ENCODE results near the gene INHA. TPM values are rescaled to one million over a fixed set of nuclear protein-coding genes. Genes with fewer than 3 reads are reported as not detected.
A peak's percentile ranks its signal among the peaks of the same experiment; 100 is the strongest.

The INHA gene
- total RNA-seq, 1 experiment from 2014 or later = 1.5 TPM

DNA sequence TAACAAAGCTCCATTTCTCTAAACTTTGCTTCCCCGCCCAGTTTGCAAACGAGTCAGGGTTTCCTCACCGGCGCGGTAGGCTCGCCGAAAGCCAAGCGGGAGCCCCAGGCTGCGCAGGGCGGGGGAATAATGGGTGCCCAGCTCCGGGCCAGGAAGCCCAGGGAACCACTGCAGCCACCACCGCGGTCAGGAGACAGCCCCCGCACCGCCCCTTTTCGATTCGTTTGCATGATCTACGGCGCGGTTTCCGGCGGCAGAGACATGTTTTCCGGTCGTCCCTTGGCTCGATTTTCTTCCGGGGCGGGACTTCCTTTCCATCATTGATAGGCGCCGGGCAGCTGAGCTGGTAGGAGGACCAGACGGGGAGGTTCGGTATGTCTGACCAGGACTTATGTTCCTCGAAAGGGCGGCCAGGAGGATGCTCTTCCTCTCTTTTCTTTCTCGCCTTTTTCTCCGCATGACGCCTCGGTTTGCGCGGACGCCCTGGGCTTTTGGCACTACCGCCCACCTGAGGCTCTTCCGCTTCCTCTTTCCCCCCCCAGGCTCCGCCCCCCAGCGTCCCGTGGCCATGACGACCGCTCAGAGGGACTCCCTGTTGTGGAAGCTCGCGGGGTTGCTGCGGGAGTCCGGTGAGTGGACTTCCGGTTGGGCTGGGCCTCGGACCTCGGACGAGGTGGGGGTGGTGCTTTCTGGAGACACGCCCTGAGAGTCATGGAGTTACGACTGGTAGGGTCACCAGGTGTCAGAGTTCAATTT, 25.6 kb downstream of the INHA start, which contains the start of gene STK11IP:
Gene STK11IP (plus strand): TSS at position 306 of the 756 bp plus-strand sequence. CDS start 263 bp downstream, at position 569.
- no TSS peak for BruUV-seq (replicated peaks)
- ATAC-seq = peak; percentile 94
- Histone ChIP-seq H4K20me1 (ENCODE audit: low read length) (no peaks in the 10 kb centered on the region), H3K9ac (ENCODE audit: low read length) (peak within 1 kb of the TSS; percentile 94), H3K9me3 (ENCODE audit: low read length) (no peaks in the 10 kb centered on the region), H3K4me3 (ENCODE audit: low read length) (peak within 1 kb of the TSS; percentile 82), H3K9me2 (replicated peaks; ENCODE audit: low read length) (no peaks in the 10 kb centered on the region), H2AFZ (ENCODE audit: low read length) (peak within 1 kb of the TSS; percentile 88), H3K27ac (ENCODE audit: low read length) (peak within 1 kb of the TSS; percentile 75), H3K4me1 (ENCODE audit: insufficient read depth, low read length) (peaks cover 15% of the 10 kb centered on the region), H3F3A (ENCODE audit: low read length, unreplicated experiment) (no peaks in the 10 kb centered on the region), H3K4me2 (ENCODE audit: low read length) (peak within 1 kb of the TSS; percentile 94), H3K36me3 (ENCODE audit: low read depth, low read length) (no peaks in the 10 kb centered on the region), H3K27me3 (ENCODE audit: low read length) (no peaks in the 10 kb centered on the region), H3K79me2 (ENCODE audit: low read length) (peaks cover 7% of the 10 kb centered on the region)
- peak; percentile 96 for DNase-seq
- intact Hi-C loops (cut with micrococcal nuclease) = loop anchor here (1.0 to 2.0 kb wide), 4 partner anchors 21 to 92 kb away; partner anchors contain the start of genes CHPF and OBSL1
- ChIA-PET POLR2A (ENCODE audit: unreplicated experiment) (interaction anchor here (0.5 to 1.1 kb wide), 7 partner anchors 26 to 210 kb away, joined by 3 to 11 read pairs (median 5); partner anchors contain the start of genes CHPF, GMPPA and OBSL1), CTCF (interaction anchor here (0.6 to 0.9 kb wide), 2 partner anchors 43 to 92 kb away, joined by 4 to 5 read pairs; no protein-coding TSS in a partner anchor)
- TF ChIP-seq, protein P1, sequence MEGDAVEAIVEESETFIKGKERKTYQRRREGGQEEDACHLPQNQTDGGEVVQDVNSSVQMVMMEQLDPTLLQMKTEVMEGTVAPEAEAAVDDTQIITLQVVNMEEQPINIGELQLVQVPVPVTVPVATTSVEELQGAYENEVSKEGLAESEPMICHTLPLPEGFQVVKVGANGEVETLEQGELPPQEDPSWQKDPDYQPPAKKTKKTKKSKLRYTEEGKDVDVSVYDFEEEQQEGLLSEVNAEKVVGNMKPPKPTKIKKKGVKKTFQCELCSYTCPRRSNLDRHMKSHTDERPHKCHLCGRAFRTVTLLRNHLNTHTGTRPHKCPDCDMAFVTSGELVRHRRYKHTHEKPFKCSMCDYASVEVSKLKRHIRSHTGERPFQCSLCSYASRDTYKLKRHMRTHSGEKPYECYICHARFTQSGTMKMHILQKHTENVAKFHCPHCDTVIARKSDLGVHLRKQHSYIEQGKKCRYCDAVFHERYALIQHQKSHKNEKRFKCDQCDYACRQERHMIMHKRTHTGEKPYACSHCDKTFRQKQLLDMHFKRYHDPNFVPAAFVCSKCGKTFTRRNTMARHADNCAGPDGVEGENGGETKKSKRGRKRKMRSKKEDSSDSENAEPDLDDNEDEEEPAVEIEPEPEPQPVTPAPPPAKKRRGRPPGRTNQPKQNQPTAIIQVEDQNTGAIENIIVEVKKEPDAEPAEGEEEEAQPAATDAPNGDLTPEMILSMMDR (conservative IDR thresholded peaks at IDR 0.05; ENCODE audit: low read depth, low read length) = no peak
- no peak for TF ChIP-seq EZH2 (IDR thresholded peaks at IDR 0.05; ENCODE audit: low read length, unreplicated experiment)
- no peak for TF ChIP-seq EZH2phosphoT487 (IDR thresholded peaks at IDR 0.05; ENCODE audit: borderline replicate concordance, low read length)

DNA sequence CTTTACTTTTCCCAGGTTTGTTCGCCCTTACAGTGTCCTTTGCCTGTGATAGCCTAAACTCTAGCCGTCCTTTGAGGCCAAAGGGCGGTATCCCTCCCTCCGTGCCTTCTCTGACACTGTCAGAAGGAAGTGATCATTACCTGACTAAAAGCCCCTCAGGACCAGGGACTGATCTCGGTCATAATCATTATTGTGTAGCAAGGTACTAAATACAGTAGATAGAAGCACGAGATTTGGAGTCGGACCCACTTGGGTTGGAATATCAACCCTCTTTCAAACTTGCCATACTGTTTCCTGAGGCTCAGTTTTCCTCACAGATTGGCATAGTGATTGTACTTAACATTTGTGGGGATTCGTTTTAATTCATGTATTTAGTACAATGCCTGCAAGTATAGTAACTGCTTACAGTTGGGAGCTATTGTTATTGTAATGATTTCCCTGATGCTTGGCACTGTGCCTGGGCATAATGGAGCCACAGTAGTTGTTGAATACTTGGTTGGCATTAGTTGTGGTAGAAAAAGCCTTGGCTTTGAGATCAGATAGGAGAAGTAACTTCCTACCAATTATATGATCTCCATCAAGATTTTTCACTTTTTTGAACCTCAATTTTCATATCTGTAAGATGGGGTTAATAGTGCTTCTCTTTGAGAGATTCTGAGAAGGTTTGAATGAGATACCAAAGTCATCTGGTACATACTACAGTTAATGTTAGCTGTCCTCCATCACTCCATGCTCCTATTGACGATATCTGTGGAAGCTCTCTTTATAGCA, 26.4 kb downstream of the INHA start:
- H3K27me3 ChIP-seq (ENCODE audit: low read length) = no peaks in the 10 kb centered on the region
- peaks cover 7% of the 10 kb centered on the region for H3K79me2 ChIP-seq (ENCODE audit: low read length)
- peak overlapping the region; percentile 94 for H3K9ac ChIP-seq (ENCODE audit: low read length)
- peak overlapping the region; percentile 88 for H2AFZ ChIP-seq (ENCODE audit: low read length)
- intact Hi-C loops (cut with micrococcal nuclease) = no loop called here
- no peaks in the 10 kb centered on the region for H3K9me3 ChIP-seq (ENCODE audit: low read length)
- H3K9me2 ChIP-seq (replicated peaks; ENCODE audit: low read length) = no peaks in the 10 kb centered on the region
- peak overlapping the region; percentile 82 for H3K4me3 ChIP-seq (ENCODE audit: low read length)
- peaks cover 15% of the 10 kb centered on the region for H3K4me1 ChIP-seq (ENCODE audit: insufficient read depth, low read length)
- H3F3A ChIP-seq (ENCODE audit: low read length, unreplicated experiment) = no peaks in the 10 kb centered on the region
- H3K4me2 ChIP-seq (ENCODE audit: low read length) = peak overlapping the region; percentile 94
- ChIA-PET CTCF (interaction anchor here (0.6 kb wide), 1 partner anchor 42 kb away, joined by 4 read pairs; no protein-coding TSS in a partner anchor), POLR2A (ENCODE audit: unreplicated experiment) (no interaction called here)
- no peak for ATAC-seq
- no peaks in the 10 kb centered on the region for H3K36me3 ChIP-seq (ENCODE audit: low read depth, low read length)
- TF ChIP-seq EZH2 (IDR thresholded peaks at IDR 0.05; ENCODE audit: low read length, unreplicated experiment) (no peak), EZH2phosphoT487 (IDR thresholded peaks at IDR 0.05; ENCODE audit: borderline replicate concordance, low read length) (no peak)
- TF ChIP-seq, protein P1 (conservative IDR thresholded peaks at IDR 0.05; ENCODE audit: low read depth, low read length) = no peak
- BruUV-seq (replicated peaks) = TSS peak; percentile 73
- no peaks in the 10 kb centered on the region for H4K20me1 ChIP-seq (ENCODE audit: low read length)
- peak overlapping the region; percentile 75 for H3K27ac ChIP-seq (ENCODE audit: low read length)
- no peak for DNase-seq
